Brain microvascular endothelial cell (primary cell): ENCODE results near the gene CDCA4.

Experiments used
- DNase-seq: peaks from one replicate; pipeline ENCODE4 v3.0.0-alpha.2; 2020
- H3K27ac ChIP-seq: fragments of 250-450 bp; sonication (Bioruptor Pico); 2 replicates; pipeline ENCODE4 v1.5.1; 2020; ENCODE audit warnings: mild to moderate bottlenecking, moderate library complexity
- H3K27me3 ChIP-seq: fragments of 250-450 bp; sonication (Bioruptor Pico); replicated peaks from 2 replicates; pipeline ENCODE4 v1.5.1; 2020; ENCODE audit warnings: mild to moderate bottlenecking
- H3K36me3 ChIP-seq: fragments of 250-450 bp; sonication (Bioruptor Pico); replicated peaks from 2 replicates; pipeline ENCODE4 v1.5.1; 2020; ENCODE audit warnings: mild to moderate bottlenecking
- H3K4me3 ChIP-seq: 2 replicates; pipeline ENCODE4 v1.5.1; 2011; ENCODE audit warnings: low read depth, mild to moderate bottlenecking, control low read depth, low read length, moderate library complexity
- in situ Hi-C: cut with HindIII; loops from 2 replicates; pipeline ENCODE4 v1.10.0; 2017; ENCODE audit warnings: low sequenced_read_pairs, low pct_ligation_motif_present
- TF ChIP-seq, protein P1 (sequence below): IDR thresholded peaks from 2 replicates; pipeline ENCODE4 v1.5.1; 2011; ENCODE audit warnings: low read depth, mild to moderate bottlenecking, moderate library complexity, low read length, control low read depth, inconsistent platforms; ENCODE audit errors: missing control alignments

The CDCA4 gene

DNA sequence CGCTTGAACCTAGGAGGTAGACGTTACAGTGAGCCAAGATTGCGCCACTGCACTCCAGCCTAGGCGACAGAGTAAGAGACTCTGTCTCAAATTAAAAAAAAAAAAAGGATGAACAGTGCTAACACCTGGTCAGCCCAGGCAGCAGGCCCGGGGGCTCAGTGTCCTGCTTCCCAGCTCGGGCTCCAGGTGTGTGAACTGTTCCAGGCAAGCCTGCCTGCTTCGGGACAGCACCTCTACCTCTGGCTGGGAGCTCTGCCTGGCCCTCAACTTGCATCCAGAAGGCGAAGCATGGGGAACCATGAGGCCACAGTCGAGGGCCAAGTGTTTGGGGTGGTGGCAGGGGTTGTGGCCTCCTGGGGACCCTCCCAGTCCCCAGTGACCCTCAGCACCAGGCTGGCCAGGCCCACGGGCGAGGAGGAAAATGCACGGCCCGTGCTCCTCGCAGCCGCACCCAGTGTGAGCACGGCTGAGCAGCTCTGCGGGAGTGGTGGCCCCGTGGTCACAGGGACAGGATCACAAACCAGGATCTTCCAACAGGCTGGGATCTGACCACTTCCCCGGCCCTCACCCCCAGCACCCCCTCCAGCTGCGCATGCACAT, 15.5 kb downstream of the CDCA4 start:
- DNase-seq = no peak
- H3K27ac ChIP-seq = no peak overlapping the region
- in situ Hi-C loops = no loop called here

DNA sequence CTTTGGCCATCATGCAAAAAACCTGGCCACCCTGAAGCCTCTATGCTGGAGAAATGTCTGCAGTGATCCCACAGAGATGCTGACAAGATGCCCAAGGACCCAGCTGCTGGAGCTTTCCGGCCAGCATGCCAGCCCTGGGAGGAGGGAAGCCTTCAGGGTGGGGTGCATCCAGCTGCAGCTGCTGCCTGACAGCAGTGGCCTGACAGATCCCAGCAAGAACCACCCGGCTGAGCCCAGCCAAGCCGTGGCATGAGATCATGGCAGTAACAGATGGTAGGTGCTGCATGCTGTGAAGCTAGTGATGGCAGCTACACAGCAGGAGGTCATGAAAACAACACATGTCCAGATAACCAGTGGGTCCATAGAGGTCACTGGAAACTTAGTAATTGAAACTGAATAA, 21.5 kb downstream of the CDCA4 start:
- Histone ChIP-seq H3K27me3 (no peaks in the 10 kb centered on the region), H3K27ac (no peak overlapping the region), H3K36me3 (no peaks in the 10 kb centered on the region), H3K4me3 (no peak overlapping the region)
- TF ChIP-seq, protein P1, sequence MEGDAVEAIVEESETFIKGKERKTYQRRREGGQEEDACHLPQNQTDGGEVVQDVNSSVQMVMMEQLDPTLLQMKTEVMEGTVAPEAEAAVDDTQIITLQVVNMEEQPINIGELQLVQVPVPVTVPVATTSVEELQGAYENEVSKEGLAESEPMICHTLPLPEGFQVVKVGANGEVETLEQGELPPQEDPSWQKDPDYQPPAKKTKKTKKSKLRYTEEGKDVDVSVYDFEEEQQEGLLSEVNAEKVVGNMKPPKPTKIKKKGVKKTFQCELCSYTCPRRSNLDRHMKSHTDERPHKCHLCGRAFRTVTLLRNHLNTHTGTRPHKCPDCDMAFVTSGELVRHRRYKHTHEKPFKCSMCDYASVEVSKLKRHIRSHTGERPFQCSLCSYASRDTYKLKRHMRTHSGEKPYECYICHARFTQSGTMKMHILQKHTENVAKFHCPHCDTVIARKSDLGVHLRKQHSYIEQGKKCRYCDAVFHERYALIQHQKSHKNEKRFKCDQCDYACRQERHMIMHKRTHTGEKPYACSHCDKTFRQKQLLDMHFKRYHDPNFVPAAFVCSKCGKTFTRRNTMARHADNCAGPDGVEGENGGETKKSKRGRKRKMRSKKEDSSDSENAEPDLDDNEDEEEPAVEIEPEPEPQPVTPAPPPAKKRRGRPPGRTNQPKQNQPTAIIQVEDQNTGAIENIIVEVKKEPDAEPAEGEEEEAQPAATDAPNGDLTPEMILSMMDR = no peak
- in situ Hi-C loops = no loop called here
- DNase-seq = no peak

More for the DNA sequence above, 15.5 kb downstream of the CDCA4 start:
- Histone ChIP-seq H3K36me3 (peaks cover 15% of the 10 kb centered on the region), H3K4me3 (no peak overlapping the region), H3K27me3 (no peaks in the 10 kb centered on the region)
- TF ChIP-seq, protein P1 = no peak

DNA sequence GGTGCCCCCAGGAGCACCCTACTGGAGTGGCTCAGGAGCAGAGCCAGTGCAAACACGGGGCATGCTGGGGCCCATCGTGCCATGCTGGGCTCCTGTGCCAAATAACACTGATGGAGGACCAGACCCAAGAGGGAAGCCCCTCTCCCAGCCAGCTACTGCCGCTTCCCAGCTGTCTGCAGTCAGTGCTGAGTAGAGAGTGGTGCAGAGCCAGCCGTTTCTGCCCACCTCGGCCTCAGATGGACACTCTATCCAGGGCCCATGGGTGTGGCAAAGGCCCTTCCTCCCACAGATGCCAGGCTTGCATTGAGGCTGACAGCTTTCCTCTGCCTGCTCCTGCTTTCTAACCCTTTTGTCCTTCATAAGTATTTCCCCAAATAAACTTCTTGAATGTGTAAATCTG, 22.1 kb downstream of the CDCA4 start:
- no peaks in the 10 kb centered on the region for H3K27me3 ChIP-seq

DNA sequence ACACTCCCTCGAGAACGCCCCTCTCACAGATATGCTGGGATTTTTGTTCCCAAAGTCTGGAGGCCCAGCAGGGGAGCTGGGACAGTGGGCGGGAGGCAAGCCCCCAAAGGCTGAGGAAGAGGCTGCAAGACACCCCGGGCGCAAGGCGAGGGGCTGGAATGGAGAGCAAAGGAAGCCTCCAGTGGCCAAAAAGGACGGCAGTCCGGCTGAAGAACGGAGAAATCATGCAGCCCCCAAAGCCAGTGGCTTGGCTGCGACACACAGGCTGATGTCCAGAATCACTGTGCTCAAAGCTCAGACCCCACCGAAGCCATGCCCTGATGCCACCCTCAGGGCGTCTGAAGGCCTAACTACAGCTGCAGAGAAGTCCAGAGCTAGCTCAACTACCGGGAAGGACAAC, 24.4 kb downstream of the CDCA4 start:
- DNase-seq = no peak
- Histone ChIP-seq H3K36me3 (peaks cover 4% of the 10 kb centered on the region), H3K27ac (no peak overlapping the region), H3K4me3 (no peak overlapping the region), H3K27me3 (no peaks in the 10 kb centered on the region)
- in situ Hi-C loops = no loop called here
- TF ChIP-seq, protein P1 = no peak

More for the DNA sequence above, 22.1 kb downstream of the CDCA4 start:
- in situ Hi-C loops = no loop called here
- Histone ChIP-seq H3K27ac (no peak overlapping the region), H3K4me3 (no peak overlapping the region), H3K36me3 (no peaks in the 10 kb centered on the region)
- DNase-seq = no peak
- TF ChIP-seq, protein P1 = no peak

DNA sequence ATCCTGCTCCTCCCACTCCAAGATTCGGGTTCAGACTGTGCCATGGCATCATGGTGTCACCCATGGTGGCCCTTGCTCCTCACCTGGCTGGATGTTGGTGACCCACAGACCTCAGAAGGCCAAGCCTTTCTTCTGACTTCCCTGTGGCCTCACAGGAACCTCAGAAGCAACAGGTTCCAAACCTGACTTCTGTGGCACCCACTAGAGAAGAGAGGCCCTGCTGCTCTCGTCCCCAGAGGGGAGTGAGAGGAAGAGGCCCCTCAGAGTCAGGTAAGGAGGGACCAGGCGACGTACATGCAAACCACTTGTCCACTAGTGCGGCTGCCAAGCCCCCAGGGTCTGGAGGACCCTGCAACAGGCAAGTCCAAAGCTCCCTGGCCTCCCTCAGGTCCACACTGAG, 24.9 kb downstream of the CDCA4 start:
- H3K36me3 ChIP-seq = peaks cover 4% of the 10 kb centered on the region
- TF ChIP-seq, protein P1 = no peak
- H3K27ac ChIP-seq = no peak overlapping the region
- DNase-seq = no peak
- H3K27me3 ChIP-seq = no peaks in the 10 kb centered on the region
- in situ Hi-C loops = no loop called here
- no peak overlapping the region for H3K4me3 ChIP-seq

DNA sequence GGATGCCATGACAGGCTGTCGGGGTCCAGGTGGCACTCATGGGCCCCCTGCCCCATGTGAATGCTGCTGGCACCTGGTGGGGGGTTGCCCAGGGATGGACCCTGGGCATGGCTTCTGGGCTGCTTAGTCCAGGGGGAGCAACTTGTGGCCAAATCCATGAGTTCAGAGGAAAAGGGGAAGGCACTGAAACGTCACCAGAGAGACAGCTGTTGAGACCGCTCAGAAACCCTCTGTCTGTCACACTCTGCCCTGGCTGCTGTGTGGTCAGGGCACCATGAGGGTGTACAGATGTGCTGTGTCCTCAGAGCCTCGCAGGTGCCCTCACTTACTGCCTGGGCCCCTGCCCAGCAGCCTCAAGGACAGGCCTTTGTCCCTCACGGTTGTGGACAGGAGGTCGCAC, 25.9 kb downstream of the CDCA4 start:
- no peak overlapping the region for H3K27ac ChIP-seq
- no peak overlapping the region for H3K4me3 ChIP-seq
- in situ Hi-C loops = no loop called here
- no peaks in the 10 kb centered on the region for H3K27me3 ChIP-seq
- no peak for DNase-seq
- TF ChIP-seq, protein P1 = no peak
- H3K36me3 ChIP-seq = peaks cover 4% of the 10 kb centered on the region
